PFSK-1 (cell line): ENCODE results near the gene VIT.

Experiments
- FOXP2 ChIP-seq: optimal IDR thresholded peaks from 2 replicates; pipeline ENCODE3; 2011; ENCODE audit warnings: borderline replicate concordance, control low read depth, inconsistent platforms; ENCODE audit not compliant: insufficient read depth; ENCODE audit errors: extremely low read length, extremely low read depth
- POLR2AphosphoS5 ChIP-seq: IDR thresholded peaks from 2 replicates; pipeline ENCODE4 v1.6.1; 2012; ENCODE audit warnings: low read depth, mild to moderate bottlenecking, control low read depth, low read length, moderate library complexity
- SIN3A ChIP-seq: IDR thresholded peaks from 2 replicates; pipeline ENCODE4 v1.6.1; 2012; ENCODE audit warnings: mild to moderate bottlenecking, low read length, moderate library complexity, borderline replicate concordance; ENCODE audit not compliant: insufficient read depth
- TAF1 ChIP-seq: IDR thresholded peaks from 2 replicates; pipeline ENCODE4 v1.6.1; 2012; ENCODE audit warnings: low read length, control low read depth, borderline replicate concordance; ENCODE audit not compliant: insufficient read depth
- TF ChIP-seq, protein P1 (sequence below), 2 experiments: IDR thresholded peaks; 2 replicates each; pipeline versions ENCODE4 v1.6.1 to v1.8.0; 2011 to 2012; ENCODE audit warnings: low read depth in 2 of 2, low read length in 2 of 2, control low read depth in 1 of 2, inconsistent platforms in 1 of 2, mild to moderate bottlenecking in 1 of 2, moderate library complexity in 1 of 2; ENCODE audit not compliant: insufficient read depth in 1 of 2

Gene VIT

DNA sequence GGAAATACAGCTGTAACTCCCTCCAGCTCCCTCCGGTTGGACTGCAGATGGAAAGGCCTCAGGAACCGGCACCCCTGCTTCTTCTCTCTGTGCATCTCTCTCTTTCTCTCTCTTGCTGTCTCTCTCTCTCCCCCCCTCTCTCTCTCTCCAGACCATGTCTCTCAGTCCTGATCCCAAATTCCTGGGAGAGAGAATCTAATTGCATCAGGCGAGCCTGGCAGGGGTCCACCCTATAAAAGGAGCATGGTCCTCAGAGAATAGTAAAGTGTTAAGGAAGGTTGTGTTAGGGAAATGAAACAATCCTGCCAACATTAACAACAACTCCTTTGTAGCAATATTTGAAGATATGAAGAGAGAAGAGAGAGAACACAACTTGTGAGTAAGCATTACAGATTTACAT lies 36.7 kb downstream of the VIT start:
- TF ChIP-seq TAF1 = no peak
- TF ChIP-seq, protein P1, sequence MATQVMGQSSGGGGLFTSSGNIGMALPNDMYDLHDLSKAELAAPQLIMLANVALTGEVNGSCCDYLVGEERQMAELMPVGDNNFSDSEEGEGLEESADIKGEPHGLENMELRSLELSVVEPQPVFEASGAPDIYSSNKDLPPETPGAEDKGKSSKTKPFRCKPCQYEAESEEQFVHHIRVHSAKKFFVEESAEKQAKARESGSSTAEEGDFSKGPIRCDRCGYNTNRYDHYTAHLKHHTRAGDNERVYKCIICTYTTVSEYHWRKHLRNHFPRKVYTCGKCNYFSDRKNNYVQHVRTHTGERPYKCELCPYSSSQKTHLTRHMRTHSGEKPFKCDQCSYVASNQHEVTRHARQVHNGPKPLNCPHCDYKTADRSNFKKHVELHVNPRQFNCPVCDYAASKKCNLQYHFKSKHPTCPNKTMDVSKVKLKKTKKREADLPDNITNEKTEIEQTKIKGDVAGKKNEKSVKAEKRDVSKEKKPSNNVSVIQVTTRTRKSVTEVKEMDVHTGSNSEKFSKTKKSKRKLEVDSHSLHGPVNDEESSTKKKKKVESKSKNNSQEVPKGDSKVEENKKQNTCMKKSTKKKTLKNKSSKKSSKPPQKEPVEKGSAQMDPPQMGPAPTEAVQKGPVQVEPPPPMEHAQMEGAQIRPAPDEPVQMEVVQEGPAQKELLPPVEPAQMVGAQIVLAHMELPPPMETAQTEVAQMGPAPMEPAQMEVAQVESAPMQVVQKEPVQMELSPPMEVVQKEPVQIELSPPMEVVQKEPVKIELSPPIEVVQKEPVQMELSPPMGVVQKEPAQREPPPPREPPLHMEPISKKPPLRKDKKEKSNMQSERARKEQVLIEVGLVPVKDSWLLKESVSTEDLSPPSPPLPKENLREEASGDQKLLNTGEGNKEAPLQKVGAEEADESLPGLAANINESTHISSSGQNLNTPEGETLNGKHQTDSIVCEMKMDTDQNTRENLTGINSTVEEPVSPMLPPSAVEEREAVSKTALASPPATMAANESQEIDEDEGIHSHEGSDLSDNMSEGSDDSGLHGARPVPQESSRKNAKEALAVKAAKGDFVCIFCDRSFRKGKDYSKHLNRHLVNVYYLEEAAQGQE (IDR thresholded peaks at IDR 0.05; ENCODE audit: insufficient read depth in 1 of 2, low read depth in 2 of 2, low read length in 2 of 2) = no peak
- TF ChIP-seq POLR2AphosphoS5 = no peak
- TF ChIP-seq SIN3A = no peak
- TF ChIP-seq FOXP2 = no peak

DNA sequence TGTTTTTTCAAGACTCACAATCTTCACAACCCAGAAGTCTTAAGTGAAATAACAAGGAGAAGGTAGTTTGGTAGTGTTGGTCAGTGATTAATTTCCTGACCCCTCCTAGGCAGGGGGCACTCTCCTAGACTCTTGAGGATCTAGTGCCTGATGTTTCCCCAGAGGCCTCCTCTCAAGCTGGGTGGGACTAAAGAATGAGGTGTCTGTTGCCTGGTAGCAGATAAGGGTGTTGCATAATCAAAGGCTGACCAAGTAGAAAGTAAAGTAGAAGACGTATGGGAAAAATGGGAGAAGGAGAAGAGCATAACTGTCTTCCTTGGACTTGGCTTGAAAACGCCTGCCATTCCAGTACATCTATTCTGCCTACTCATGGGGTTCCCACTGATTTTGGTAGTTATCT lies 37.8 kb downstream of the VIT start:
- TF ChIP-seq TAF1 = no peak
- TF ChIP-seq SIN3A = no peak
- TF ChIP-seq, protein P1 (IDR thresholded peaks at IDR 0.05; ENCODE audit: insufficient read depth in 1 of 2, low read depth in 2 of 2, low read length in 2 of 2) = no peak
- TF ChIP-seq POLR2AphosphoS5 = no peak
- TF ChIP-seq FOXP2 = no peak

DNA sequence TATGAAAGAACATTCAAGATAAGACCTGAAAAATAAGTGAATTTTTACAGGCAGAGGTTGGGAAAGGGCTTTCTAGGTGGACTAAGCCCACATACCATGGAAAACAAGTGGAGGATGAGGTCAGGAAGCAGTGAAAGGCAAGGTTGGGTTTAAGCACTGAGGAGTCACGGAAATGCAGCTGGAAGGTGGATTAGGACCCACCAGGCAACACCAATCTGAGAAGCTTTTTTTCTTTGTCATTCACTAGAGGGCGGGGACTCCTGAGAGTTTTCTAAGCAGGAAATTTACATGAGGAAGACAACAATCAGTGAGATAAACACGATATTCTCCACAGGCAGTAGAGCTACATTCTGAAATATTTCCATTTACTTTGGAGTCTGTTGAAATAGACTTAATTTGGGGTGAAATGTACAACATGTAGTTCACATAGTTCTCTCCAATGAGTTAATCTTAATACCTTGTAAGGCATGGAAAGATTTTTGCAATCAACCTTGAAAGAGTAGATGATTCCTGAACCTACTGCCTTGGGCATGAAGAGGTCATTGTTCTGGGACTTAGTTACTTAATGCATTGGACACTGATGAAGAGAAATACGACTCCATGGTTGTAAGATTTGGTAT lies 40.7 kb downstream of the VIT start:
- TF ChIP-seq SIN3A (no peak), POLR2AphosphoS5 (no peak), TAF1 (no peak), FOXP2 (no peak)
- TF ChIP-seq, protein P1 (IDR thresholded peaks at IDR 0.05; ENCODE audit: insufficient read depth in 1 of 2, low read depth in 2 of 2, low read length in 2 of 2) = no peak

DNA sequence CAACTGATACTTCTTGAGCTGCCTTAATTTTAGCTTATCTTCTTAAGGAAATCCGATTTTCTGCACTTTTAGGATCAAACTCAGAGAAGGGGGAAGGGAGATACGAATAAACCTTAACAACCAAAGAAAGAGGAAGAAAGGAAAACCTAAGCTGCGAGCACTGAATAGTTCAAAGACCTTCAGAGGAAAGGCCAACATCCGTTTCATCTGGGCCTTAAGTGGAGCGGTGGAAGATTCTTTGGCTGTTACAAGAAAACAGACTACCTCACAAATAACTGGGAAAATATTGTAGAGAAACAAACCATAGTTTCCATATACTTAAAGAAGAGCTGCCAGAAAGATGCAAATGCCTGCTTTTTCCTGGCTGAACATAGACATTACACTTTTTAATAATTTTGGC lies 43.6 kb downstream of the VIT start:
- no peak for TF ChIP-seq TAF1
- TF ChIP-seq FOXP2 = no peak
- TF ChIP-seq, protein P1 (IDR thresholded peaks at IDR 0.05; ENCODE audit: insufficient read depth in 1 of 2, low read depth in 2 of 2, low read length in 2 of 2) = no peak
- TF ChIP-seq SIN3A = no peak
- TF ChIP-seq POLR2AphosphoS5 = no peak
